Measurements from ENCODE around the gene KIFC3. TPM values are rescaled to one million over a fixed set of nuclear protein-coding genes. Genes with fewer than 3 reads are reported as not detected.

KIFC3 gene
- total and polyA plus RNA-seq, 2 of the 13 experiments (the other 11 are each of a cell fraction or from before 2014, with no cell fraction given): 42.1 to 45.3 TPM

DNA sequence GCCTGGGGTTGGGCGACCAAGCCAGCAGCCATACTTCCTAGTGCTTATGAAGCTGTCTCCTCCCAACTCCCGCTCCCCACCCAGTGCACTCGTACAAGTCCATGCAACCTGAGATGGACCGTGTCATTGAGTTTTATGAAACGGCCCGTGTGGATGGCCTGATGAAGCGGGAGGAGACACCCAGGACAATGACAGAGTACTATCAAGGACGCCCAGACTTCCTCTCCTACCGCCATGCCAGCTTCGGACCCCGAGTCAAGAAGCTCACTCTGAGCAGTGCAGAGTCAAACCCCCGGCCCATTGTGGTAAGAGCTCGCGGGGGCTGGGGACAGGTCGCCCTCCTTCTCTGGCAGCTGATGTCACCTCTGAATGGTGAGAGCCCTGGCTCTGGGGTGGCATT lies 77.8 kb downstream of the KIFC3 start:
- no peak overlapping the region for H3K4me3 ChIP-seq (replicated peaks in 1 of 3; ENCODE audit: insufficient read depth in 1 of 3, low read depth in 2 of 3, low read length in 3 of 3)

More for the DNA sequence above, 77.8 kb downstream of the KIFC3 start:
- in situ Hi-C loops (cut with HindIII; ENCODE audit: extremely low pct_ligation_motif_present, low pct_unique_long_range_greater_than_20kb): no loop called here
- FAIRE-seq (no peak), ATAC-seq (no peak), DNase-seq (ENCODE audit: low spot score) (no peak)
- Histone ChIP-seq H3K36me3 (replicated peaks in 1 of 2; ENCODE audit: control insufficient read depth in 1 of 2, insufficient read depth in 2 of 2, low read length in 2 of 2) (no peaks in the 10 kb centered on the region), H3K4me1 (ENCODE audit: insufficient read depth, low read length) (peaks cover 29% of the 10 kb centered on the region), H3K4me2 (ENCODE audit: low read depth, low read length) (no peak overlapping the region), H3K79me2 (ENCODE audit: insufficient read depth, low read length) (no peaks in the 10 kb centered on the region), H4K20me1 (ENCODE audit: insufficient read depth, low read length) (no peaks in the 10 kb centered on the region), H3K9me3 (ENCODE audit: low read length) (no peaks in the 10 kb centered on the region), H3K9ac (ENCODE audit: insufficient read depth, low read depth, low read length) (no peak overlapping the region), H2AFZ (ENCODE audit: low read length) (no peak overlapping the region), H3K27me3 (ENCODE audit: control insufficient read depth in 1 of 2, insufficient read depth in 2 of 2, low read length in 2 of 2) (no peaks in the 10 kb centered on the region), H3K27ac (ENCODE audit: extremely low read length, insufficient read depth, low read length) (no peak overlapping the region)
- intact Hi-C loops (cut with micrococcal nuclease; ENCODE audit: unreplicated experiment): loop anchor here (5.0 kb wide), 1 partner anchor 58 kb away; no protein-coding TSS in a partner anchor
- TF ChIP-seq, protein P1, sequence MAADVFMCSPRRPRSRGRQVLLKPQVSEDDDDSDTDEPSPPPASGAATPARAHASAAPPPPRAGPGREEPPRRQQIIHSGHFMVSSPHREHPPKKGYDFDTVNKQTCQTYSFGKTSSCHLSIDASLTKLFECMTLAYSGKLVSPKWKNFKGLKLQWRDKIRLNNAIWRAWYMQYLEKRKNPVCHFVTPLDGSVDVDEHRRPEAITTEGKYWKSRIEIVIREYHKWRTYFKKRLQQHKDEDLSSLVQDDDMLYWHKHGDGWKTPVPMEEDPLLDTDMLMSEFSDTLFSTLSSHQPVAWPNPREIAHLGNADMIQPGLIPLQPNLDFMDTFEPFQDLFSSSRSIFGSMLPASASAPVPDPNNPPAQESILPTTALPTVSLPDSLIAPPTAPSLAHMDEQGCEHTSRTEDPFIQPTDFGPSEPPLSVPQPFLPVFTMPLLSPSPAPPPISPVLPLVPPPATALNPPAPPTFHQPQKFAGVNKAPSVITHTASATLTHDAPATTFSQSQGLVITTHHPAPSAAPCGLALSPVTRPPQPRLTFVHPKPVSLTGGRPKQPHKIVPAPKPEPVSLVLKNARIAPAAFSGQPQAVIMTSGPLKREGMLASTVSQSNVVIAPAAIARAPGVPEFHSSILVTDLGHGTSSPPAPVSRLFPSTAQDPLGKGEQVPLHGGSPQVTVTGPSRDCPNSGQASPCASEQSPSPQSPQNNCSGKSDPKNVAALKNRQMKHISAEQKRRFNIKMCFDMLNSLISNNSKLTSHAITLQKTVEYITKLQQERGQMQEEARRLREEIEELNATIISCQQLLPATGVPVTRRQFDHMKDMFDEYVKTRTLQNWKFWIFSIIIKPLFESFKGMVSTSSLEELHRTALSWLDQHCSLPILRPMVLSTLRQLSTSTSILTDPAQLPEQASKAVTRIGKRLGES (CRISPR knock-in tag; IDR thresholded peaks at IDR 0.05; ENCODE audit: borderline replicate concordance): no peak
- TF ChIP-seq ZNF564 (CRISPR knock-in tag; IDR thresholded peaks at IDR 0.05): no peak
- no peak for TF ChIP-seq ZNF552 (CRISPR knock-in tag; IDR thresholded peaks at IDR 0.05; ENCODE audit: borderline replicate concordance)
- TF ChIP-seq ZSCAN31 (CRISPR knock-in tag; IDR thresholded peaks at IDR 0.05; ENCODE audit: low read depth): no peak
- no peak for TF ChIP-seq ZFP1 (CRISPR knock-in tag; IDR thresholded peaks at IDR 0.05)
- TF ChIP-seq, protein P2, sequence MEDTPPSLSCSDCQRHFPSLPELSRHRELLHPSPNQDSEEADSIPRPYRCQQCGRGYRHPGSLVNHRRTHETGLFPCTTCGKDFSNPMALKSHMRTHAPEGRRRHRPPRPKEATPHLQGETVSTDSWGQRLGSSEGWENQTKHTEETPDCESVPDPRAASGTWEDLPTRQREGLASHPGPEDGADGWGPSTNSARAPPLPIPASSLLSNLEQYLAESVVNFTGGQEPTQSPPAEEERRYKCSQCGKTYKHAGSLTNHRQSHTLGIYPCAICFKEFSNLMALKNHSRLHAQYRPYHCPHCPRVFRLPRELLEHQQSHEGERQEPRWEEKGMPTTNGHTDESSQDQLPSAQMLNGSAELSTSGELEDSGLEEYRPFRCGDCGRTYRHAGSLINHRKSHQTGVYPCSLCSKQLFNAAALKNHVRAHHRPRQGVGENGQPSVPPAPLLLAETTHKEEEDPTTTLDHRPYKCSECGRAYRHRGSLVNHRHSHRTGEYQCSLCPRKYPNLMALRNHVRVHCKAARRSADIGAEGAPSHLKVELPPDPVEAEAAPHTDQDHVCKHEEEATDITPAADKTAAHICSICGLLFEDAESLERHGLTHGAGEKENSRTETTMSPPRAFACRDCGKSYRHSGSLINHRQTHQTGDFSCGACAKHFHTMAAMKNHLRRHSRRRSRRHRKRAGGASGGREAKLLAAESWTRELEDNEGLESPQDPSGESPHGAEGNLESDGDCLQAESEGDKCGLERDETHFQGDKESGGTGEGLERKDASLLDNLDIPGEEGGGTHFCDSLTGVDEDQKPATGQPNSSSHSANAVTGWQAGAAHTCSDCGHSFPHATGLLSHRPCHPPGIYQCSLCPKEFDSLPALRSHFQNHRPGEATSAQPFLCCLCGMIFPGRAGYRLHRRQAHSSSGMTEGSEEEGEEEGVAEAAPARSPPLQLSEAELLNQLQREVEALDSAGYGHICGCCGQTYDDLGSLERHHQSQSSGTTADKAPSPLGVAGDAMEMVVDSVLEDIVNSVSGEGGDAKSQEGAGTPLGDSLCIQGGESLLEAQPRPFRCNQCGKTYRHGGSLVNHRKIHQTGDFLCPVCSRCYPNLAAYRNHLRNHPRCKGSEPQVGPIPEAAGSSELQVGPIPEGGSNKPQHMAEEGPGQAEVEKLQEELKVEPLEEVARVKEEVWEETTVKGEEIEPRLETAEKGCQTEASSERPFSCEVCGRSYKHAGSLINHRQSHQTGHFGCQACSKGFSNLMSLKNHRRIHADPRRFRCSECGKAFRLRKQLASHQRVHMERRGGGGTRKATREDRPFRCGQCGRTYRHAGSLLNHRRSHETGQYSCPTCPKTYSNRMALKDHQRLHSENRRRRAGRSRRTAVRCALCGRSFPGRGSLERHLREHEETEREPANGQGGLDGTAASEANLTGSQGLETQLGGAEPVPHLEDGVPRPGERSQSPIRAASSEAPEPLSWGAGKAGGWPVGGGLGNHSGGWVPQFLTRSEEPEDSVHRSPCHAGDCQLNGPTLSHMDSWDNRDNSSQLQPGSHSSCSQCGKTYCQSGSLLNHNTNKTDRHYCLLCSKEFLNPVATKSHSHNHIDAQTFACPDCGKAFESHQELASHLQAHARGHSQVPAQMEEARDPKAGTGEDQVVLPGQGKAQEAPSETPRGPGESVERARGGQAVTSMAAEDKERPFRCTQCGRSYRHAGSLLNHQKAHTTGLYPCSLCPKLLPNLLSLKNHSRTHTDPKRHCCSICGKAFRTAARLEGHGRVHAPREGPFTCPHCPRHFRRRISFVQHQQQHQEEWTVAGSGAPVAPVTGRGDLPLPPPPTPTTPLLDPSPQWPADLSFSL (CRISPR knock-in tag; IDR thresholded peaks at IDR 0.05): no peak
- TF ChIP-seq, protein P3, sequence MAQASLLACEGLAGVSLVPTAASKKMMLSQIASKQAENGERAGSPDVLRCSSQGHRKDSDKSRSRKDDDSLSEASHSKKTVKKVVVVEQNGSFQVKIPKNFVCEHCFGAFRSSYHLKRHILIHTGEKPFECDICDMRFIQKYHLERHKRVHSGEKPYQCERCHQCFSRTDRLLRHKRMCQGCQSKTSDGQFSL (CRISPR knock-in tag; IDR thresholded peaks at IDR 0.05): no peak
- no peak for TF ChIP-seq ZNF17 (CRISPR knock-in tag; IDR thresholded peaks at IDR 0.05)
- ChIA-PET CTCF (ENCODE audit: low intra/inter-chr PET ratio, low total read pairs) (no interaction called here), POLR2A (interaction anchor here (1.0 kb wide), 1 partner anchor 11 kb away, joined by 7 read pairs; the partner anchor contains the start of gene KATNB1)
- 78% methylated on average over 15 of the region's 15 CpGs for WGBS (ENCODE audit: low lambda C conversion rate)
- no TSS peak for BruUV-seq (replicated peaks)

Measured in HepG2 (cell line).